GM18526 (cell line): ENCODE data around the gene CXXC5.

Experiments
- POLR2A ChIP-seq: IDR thresholded peaks from 3 replicates; pipeline ENCODE4 v1.6.1; 2011; ENCODE audit not compliant: insufficient read length; ENCODE audit errors: extremely low read depth

The CXXC5 gene

GRCh38 chr5:139646912-139647505 lies 1.1 kb upstream of the CXXC5 start:
- no peak for TF ChIP-seq POLR2A

GRCh38 chr5:139647506-139648204 lies 494 bp upstream of the CXXC5 start:
- TF ChIP-seq POLR2A: no peak

DNA sequence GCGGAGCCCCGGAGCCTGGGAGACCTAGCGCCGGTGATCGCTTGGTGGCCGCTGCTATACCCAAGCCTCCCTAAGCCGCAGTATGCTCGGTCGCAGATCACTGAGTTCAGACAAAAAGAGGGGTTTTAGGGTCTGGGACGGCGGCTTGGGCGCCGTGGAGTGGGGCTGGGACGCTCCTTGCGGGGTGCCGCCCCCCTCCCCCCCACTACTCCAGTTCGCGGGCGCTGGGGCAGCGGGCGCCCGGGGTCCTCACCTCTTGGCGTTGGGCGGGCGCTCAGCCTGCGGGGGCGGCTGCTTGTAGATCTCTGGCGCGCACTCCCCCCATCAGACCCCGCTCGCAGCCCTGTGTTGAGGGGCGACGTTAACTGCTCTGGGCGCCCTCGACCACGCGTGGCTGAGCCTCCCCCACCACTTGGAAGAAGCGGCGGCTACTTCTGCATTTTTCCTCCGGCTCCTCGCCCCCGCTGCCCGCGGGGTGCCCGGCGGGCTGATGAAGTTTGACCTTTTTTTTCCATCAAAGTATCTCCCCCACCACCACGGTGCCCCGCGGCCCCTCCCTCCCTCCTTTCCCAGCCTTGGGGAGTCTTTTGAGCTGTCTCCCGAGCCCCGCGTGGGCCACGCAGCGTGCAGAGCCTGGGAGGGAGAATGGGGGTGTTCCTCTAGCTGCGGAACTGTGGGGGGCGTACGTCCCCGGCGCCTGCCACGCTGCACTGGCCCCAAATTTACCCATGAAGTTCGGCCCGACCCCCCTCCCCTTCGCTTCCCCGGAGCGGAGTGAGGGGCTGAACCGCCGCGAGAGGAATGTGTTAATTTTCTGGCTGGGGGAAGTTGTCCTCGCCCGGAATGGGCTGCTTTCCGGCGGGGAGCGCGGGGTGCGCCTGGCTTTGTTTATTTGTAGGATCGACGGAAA lies 1.2 kb downstream of the CXXC5 start:
- TF ChIP-seq POLR2A: no peak

GRCh38 chr5:139650031-139650688 lies 2.0 kb downstream of the CXXC5 start:
- no peak for TF ChIP-seq POLR2A

DNA sequence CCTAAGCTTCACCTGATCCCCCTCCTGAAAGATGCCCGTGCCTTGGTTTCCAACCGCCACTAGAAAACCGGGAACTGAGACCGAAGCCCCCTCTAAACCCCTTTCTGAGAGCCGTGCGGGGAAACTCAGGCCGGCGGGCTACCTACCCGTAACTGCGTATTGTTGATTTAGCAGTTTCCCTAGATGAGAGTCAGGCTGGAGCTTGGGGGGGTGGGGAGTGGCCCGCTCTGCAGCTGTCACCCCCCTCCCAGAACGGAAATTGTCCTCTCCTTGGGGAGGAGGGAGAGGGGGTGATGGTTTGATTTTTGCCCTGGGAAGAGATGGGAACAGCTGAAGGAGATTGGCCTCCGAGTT lies 2.5 kb downstream of the CXXC5 start:
- TF ChIP-seq POLR2A: no peak

DNA sequence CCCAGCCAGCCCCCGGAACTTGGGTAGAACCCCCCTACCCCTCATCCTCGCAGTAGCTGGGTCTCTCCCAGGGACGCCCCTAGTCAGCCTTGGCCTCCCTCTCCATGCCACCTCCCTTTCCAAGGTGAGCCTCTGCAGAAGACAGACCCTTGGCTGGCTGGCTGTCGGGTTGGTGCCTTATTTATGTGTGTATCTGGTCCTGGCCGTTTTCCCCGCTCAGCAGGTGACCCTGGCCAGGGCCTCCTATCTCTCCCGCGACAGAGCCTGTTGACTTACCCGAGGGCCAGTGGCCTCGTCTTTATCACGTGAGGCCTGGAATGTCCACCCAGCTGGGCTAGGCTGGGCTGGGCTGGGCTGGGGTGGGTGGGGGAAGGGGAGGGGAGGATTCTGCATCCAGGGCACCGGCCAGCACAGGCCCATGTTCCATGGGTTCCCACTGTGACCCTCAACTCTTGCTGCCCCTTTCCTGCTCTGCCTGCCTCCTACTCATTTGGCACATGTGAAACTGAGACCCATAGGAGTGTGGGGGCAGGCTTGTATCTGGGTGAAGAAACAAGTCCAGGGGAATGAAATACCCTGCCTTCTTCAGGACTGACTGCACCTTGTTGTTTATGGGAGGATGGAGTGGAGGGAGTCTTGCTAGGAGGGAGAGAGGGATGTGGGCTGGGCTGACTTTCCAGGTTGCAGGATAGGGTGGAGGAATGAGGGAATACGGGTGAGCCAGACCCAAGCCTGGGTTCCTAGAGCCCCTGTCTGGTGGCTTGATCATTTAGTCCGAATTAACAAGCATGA lies 3.1 kb downstream of the CXXC5 start:
- TF ChIP-seq POLR2A: no peak

DNA sequence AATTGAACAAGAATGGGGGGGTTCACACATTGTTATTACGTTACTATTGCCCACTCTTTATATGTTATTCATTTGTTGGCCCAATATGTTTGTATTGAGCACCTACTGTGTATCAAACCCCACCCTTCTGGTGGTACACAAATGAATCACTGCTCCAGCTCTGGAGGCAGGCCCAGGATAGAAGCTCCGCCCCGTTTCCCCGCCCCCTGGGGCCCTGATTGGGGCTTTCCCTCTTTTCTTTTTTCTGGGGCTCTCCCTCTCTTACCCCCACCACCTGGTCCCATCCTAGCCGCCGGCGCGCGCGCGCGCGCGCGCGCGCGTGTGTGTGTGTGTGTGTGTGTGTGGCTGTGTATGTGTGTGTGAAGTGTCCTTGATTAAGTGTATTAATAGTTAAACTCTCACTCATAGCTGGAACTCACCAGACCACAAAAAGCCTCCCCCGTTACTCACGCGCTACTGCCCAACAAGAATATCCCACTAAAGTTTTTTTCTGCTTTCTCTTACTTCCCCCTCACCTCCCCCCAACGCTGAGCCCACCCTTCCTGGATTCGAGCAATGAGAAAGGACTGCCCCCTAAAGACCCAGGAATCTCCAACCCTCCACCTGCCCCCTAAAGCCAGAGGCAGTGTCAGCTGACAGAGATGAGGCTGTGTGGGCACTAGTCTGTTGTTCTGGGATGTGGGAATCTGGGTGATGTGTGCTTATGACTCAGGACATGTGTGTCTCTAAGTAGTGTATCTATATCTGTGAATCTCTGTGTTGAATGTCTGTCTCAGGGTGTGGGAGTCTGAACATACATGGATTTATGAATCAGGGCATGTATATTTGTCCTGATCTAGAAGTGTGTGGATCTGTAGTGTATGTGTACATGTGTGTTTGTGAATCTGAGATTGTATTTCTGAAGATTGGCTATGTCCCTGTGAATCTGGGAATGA lies 4.0 kb downstream of the CXXC5 start:
- TF ChIP-seq POLR2A: no peak

- no peak for TF ChIP-seq POLR2A
Measured at GRCh38 chr5:139652788-139653241, 4.7 kb downstream of the CXXC5 start.

DNA sequence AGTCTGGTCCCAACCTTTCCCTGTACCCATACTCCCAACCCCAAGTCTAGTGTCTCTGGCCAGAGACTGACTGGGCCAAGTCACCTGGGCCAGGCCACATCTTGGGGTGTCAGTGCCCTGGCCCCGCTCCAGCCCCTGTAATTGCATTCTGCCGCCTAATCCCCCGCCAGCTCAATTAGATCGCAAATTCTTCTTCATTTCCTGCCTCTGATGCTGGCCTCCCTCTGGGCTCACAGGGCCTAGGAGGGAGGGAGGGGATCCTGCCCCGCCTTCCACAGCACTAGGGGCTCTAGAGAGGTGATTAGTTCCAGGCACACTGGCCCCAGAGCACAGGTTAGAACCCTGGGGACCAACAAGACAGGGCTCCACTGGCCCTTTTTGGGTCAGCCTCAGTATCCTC lies 5.5 kb downstream of the CXXC5 start:
- TF ChIP-seq POLR2A: no peak

GRCh38 chr5:139654464-139654863 lies 6.3 kb downstream of the CXXC5 start:
- TF ChIP-seq POLR2A: no peak

DNA sequence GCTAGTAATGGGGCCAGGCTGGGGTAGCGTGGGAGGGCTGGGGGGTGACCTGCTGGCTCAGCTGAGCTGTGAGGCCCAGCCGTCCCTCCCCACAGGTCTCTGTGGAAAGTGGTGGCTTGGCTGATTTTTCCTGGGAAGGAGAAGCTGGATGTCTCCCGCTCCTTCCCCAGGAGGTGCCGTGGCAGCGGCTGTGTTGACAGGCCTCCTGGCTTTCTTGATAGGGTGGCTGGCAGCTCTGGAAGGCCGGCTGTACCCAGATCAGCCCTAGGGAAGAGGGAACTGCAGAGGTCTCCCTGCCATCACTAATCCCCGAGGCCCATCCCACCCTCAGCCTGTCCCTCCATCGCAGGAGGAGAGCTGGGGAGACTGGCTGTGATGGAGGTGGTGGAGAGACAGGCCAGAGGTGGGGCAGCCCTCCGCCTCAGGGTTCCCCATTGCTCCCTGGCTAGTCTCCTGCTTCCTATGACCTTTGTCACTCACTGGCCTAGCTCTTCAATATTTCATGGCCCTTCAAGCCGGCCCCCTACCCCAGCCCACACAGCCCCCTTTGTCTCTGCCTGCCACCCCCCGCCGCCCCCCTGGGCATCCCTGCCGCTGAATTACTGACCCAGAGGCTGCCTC lies 6.8 kb downstream of the CXXC5 start:
- TF ChIP-seq POLR2A: no peak

GRCh38 chr5:139655727-139656271 lies 7.7 kb downstream of the CXXC5 start:
- no peak for TF ChIP-seq POLR2A

DNA sequence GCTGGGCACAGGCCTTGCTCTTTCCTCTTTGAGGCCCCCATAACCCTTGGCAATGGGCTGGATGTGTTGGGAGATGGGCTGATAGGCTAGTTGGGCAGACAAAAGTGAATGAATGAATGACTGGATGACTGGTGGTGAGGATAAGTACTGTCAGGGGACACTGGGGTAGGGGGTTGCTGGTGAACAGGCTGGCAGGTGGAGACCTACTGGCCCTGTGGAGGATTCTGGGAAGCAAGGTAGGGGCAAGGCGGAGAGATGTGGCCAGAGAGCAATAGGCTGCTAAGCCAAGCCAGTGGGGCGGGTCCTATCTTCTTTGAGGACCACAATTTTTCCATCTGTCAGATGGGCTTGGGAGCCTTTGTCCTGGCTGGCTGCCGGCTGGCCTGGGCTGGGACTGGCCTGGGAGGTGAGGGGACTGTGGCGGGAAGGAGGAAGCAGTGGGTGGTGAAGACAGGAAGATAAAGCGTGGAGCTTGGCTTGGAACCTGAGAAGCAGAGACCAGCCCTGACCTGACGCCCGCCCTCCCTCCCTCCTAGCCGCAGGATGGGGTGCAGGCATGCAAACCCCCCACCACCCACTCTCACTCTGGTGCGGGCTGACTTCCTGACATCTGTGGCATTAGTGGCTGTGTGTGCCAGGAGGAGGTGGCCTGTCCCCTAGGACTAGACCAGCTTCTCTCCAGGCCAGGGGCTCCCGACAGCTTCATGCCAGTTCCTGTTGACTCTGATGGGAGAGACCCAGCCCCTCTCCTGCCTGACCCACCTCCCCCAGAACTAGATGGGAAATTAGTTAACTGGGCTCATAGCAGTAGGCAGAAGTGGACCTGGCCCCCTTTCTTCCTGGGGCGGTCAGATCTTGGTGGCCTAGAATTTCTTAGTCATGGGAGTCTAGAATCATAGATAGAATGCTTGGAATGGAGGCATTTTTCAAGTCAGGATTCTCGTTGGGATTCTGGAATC lies 9.5 kb downstream of the CXXC5 start:
- TF ChIP-seq POLR2A: peak; percentile 9
